A549 (cell line): Measurements from ENCODE around the gene HYAL3. TPM values are rescaled to one million over a fixed set of nuclear protein-coding genes. Genes with fewer than 3 reads are reported as not detected.

Source experiments
- ATAC-seq, 2 experiments: fragments of 200-7000 bp in 1 of 2; fragments of >200 bp in 1 of 2; cut with Nextera tagmentation in 1 of 2; cut with Tn5 transposase in 1 of 2; 3 replicates each; pipeline versions ENCODE4 v1.8.0 to v1.9.1; 2018 to 2020; ENCODE audit warnings: mild to moderate bottlenecking in 1 of 2, moderate library complexity in 1 of 2
- CTCF ChIA-PET: fragments of 300-600 bp; sonication (Branson Sonifier 250); formaldehyde crosslinking; extraction: SDS; loops from one replicate; lab custom pipeline; 2021; ENCODE audit warnings: antibody characterized with exemption, inconsistent platforms; lab: Yijun Ruan, JAX
- POLR2A ChIA-PET: fragments of 350-600 bp; formaldehyde crosslinking; extraction: SDS; loops from one replicate; lab custom pipeline; 2021; ENCODE audit warnings: antibody characterized with exemption, inconsistent platforms; lab: Yijun Ruan, JAX
- DNase-seq, 2 experiments: peaks; one replicate each; pipeline versions ENCODE4 v3.0.0 to v3.0.0-alpha.2; 2011 to 2016; ENCODE audit warnings: low read depth in 1 of 2, low spot score in 1 of 2
- FAIRE-seq: peaks from 2 replicates; lab custom pipeline; 2011; peaks lifted over from hg19 to GRCh38; lab: Jason Lieb, UNC
- H3K27ac ChIP-seq, 2 experiments: fragments of >200 bp; sonication (Bioruptor Twin); formaldehyde crosslinking; 3 replicates each; pipeline ENCODE4 v1.5.1; 2016 to 2017
- H3K4me1 ChIP-seq: fragments of >200 bp; sonication (Bioruptor Twin); formaldehyde crosslinking; 3 replicates; pipeline ENCODE4 v1.6.1; 2016
- H3K4me2 ChIP-seq: fragments of >200 bp; sonication (Bioruptor Twin); formaldehyde crosslinking; 3 replicates; pipeline ENCODE4 v1.6.1; 2016
- H3K4me3 ChIP-seq: fragments of >200 bp; sonication (Bioruptor Twin); formaldehyde crosslinking; 3 replicates; pipeline ENCODE4 v1.5.1; 2016
- H3K9me3 ChIP-seq: fragments of >200 bp; sonication (Bioruptor Twin); formaldehyde crosslinking; 3 replicates; pipeline ENCODE4 v1.6.1; 2016
- BHLHE40 ChIP-seq: IDR thresholded peaks from 2 replicates; pipeline ENCODE4 v1.6.1; 2012; ENCODE audit warnings: low read depth, low read length, inconsistent platforms
- CBX2 ChIP-seq: fragments of 200-600 bp; sonication (generic); IDR thresholded peaks from 2 replicates; pipeline ENCODE4 v1.6.1; 2016; ENCODE audit warnings: low read depth, mild to moderate bottlenecking, borderline replicate concordance
- CBX8 ChIP-seq: fragments of 200-600 bp; sonication (generic); IDR thresholded peaks from 2 replicates; pipeline ENCODE4 v1.6.1; 2016
- ESRRA ChIP-seq: fragments of 150-350 bp; IDR thresholded peaks from 2 replicates; pipeline ENCODE4 v1.6.1; 2014; ENCODE audit warnings: mild to moderate bottlenecking, low read length, borderline replicate concordance
- FOXS1 ChIP-seq: fragments of 250-450 bp; sonication (Bioruptor Pico); IDR thresholded peaks from 2 replicates; pipeline ENCODE4 v1.5.0; 2020; ENCODE audit warnings: mild to moderate bottlenecking, moderate library complexity
- GATA3 ChIP-seq: IDR thresholded peaks from 2 replicates; pipeline ENCODE4 v1.6.1; 2012; ENCODE audit warnings: borderline replicate concordance
- MAFK ChIP-seq: fragments of 450-650 bp; IDR thresholded peaks from 2 replicates; pipeline ENCODE4 v1.6.1; 2014; ENCODE audit not compliant: partially characterized antibody
- MAZ ChIP-seq: fragments of 150-350 bp; IDR thresholded peaks from 2 replicates; pipeline ENCODE4 v1.6.1; 2014; ENCODE audit warnings: antibody characterized with exemption, low read depth, low read length, borderline replicate concordance
- NPAS2 ChIP-seq: fragments of 250-450 bp; sonication (Bioruptor Pico); IDR thresholded peaks from 2 replicates; pipeline ENCODE4 v1.8.0; 2022; ENCODE audit warnings: mild to moderate bottlenecking, moderate library complexity, borderline replicate concordance
- POLR2AphosphoS2 ChIP-seq: conservative IDR thresholded peaks from 2 replicates; pipeline ENCODE4 v1.6.1; 2012; ENCODE audit warnings: low read length, improper control_type of control experiment, inconsistent platforms
- RAD21 ChIP-seq, 2 experiments: fragments of >200 bp in 1 of 2; sonication (Bioruptor Twin) in 1 of 2; formaldehyde crosslinking in 1 of 2; IDR thresholded peaks in 1 of 2; conservative IDR thresholded peaks in 1 of 2; 2 replicates in 1 of 2; 3 replicates in 1 of 2; pipeline ENCODE4 v1.6.1; 2012 to 2018; ENCODE audit warnings: inconsistent platforms in 1 of 2
- RARB ChIP-seq: fragments of 250-450 bp; sonication (Bioruptor Pico); IDR thresholded peaks from 2 replicates; pipeline ENCODE4 v1.8.0; 2021; ENCODE audit warnings: mild to moderate bottlenecking, moderate library complexity
- RCOR1 ChIP-seq: fragments of 150-350 bp; IDR thresholded peaks from 2 replicates; pipeline ENCODE4 v1.6.1; 2014; ENCODE audit warnings: antibody characterized with exemption, low read length, low read depth
- RNF2 ChIP-seq: fragments of 200-600 bp; sonication (generic); IDR thresholded peaks from 2 replicates; pipeline ENCODE4 v1.6.1; 2016; ENCODE audit warnings: low read depth, mild to moderate bottlenecking, antibody characterized with exemption, moderate library complexity, borderline replicate concordance
- SMC3 ChIP-seq: fragments of >200 bp; sonication (Bioruptor Twin); formaldehyde crosslinking; IDR thresholded peaks from 3 replicates; pipeline ENCODE4 v1.6.1; 2018; ENCODE audit warnings: inconsistent platforms
- TFCP2L1 ChIP-seq: fragments of 250-450 bp; sonication (Bioruptor Pico); IDR thresholded peaks from 2 replicates; pipeline ENCODE4 v1.5.0; 2021; ENCODE audit warnings: mild to moderate bottlenecking
- WGBS: methylation state at CpG from one replicate; pipeline ENCODE4 v1.1.6; 2017; ENCODE audit errors: missing lambda C conversion rate; 5-methylcytosine and 5-hydroxymethylcytosine counted together
- polyA plus RNA-seq, 4 experiments: library from polyadenylated mRNA; depleted of rRNA in 3 of 4; stranded (reverse); fragments of >200 nt; fragmentation: RNase III in 1 of 4; extraction: RNeasy Plus Mini Kit Qiagen cat#74134 plus additional on column Dnase treatment in 1 of 4; gene quantifications; 2 replicates in 3 of 4; 3 replicates in 1 of 4; pipeline ENCODE4 v1.2.3, GENCODE V29; 2011 to 2017
- TF ChIP-seq, protein P1 (sequence below): IDR thresholded peaks from 2 replicates; pipeline ENCODE4 v1.6.1; 2012
- TF ChIP-seq, protein P2 (sequence below): fragments of >200 bp; sonication (Bioruptor Twin); formaldehyde crosslinking; IDR thresholded peaks from 3 replicates; pipeline ENCODE4 v1.6.1; 2016
- TF ChIP-seq, protein P3 (sequence below): fragments of >200 bp; sonication (Bioruptor Twin); formaldehyde crosslinking; IDR thresholded peaks from 3 replicates; pipeline ENCODE4 v1.5.1; 2016
- TF ChIP-seq, protein P4 (sequence below): IDR thresholded peaks from 2 replicates; pipeline ENCODE4 v1.6.1; 2012
- TF ChIP-seq, protein P5 (sequence below): fragments of 200-600 bp; sonication (generic); IDR thresholded peaks from 2 replicates; pipeline ENCODE4 v1.6.1; 2016; ENCODE audit warnings: antibody characterized with exemption, mild to moderate bottlenecking, moderate library complexity

Gene HYAL3
- polyA plus RNA-seq, 2 of the 4 experiments (the other 2 are of a cell fraction): 3.0 to 5.0 TPM

DNA sequence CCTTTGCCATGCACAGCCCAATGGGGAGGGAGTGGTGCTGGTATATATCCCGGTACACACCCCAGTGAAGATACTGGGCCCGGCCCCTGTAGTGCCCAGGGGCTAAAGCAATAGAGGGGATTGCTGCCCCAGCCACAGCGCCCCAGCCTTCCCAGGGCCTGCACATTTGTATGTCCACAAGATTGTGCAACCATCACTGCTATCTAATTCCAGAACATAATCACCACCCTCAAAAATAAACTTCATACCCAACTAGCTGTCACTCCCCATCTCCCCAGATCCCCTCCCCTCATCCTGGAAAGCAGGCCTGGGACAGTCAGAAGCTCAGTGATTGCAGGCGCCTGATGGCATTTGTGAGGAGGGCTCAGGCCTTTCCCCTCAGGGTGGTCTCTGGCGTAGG, 49.7 kb downstream of the HYAL3 start:
- FAIRE-seq: no peak
- whole genome bisulfite sequencing: 100% methylated on average over 4 of the region's 5 CpGs
- Histone ChIP-seq H3K9me3 (no peaks in the 10 kb centered on the region), H3K4me2 (no peak overlapping the region), H3K4me3 (no peak overlapping the region), H3K27ac (no peak overlapping the region), H3K4me1 (peaks cover 35% of the 10 kb centered on the region)
- no peak for TF ChIP-seq RARB (CRISPR knock-in tag)
- no peak for TF ChIP-seq TFCP2L1 (CRISPR knock-in tag)
- CTCF ChIA-PET: interaction anchor here (1.0 to 11.2 kb wide), 7 partner anchors 8 to 75 kb away, joined by 4 to 219 read pairs (median 7); partner anchors contain the start of genes GNAI2 and SEMA3B
- POLR2A ChIA-PET: no interaction called here
- no peak for DNase-seq
- no peak for ATAC-seq

DNA sequence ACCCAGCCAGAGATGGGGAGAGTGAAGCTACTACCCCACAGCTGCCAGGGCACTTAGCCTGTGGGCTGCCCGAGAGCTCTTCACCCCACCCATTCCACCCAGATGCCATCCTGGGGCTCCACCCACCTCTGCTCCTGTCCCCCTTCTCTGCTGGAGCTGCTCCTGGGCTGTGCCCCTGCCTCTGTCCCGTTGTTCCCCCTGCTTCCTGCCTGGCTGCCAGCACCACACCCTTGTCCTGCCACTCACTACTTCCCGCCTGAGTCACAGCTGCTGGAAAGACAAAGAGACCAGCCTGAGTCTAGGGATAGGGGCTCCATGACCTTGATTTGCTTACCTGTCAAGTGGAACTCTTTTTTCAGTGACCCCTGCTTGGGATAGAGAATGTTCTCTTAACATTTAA, 50.8 kb downstream of the HYAL3 start:
- TF ChIP-seq RARB (CRISPR knock-in tag) (no peak), BHLHE40 (no peak), RCOR1 (no peak)
- TF ChIP-seq, protein P1, sequence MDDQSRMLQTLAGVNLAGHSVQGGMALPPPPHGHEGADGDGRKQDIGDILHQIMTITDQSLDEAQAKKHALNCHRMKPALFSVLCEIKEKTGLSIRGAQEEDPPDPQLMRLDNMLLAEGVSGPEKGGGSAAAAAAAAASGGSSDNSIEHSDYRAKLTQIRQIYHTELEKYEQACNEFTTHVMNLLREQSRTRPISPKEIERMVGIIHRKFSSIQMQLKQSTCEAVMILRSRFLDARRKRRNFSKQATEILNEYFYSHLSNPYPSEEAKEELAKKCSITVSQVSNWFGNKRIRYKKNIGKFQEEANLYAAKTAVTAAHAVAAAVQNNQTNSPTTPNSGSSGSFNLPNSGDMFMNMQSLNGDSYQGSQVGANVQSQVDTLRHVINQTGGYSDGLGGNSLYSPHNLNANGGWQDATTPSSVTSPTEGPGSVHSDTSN: no peak
- TF ChIP-seq, protein P2, sequence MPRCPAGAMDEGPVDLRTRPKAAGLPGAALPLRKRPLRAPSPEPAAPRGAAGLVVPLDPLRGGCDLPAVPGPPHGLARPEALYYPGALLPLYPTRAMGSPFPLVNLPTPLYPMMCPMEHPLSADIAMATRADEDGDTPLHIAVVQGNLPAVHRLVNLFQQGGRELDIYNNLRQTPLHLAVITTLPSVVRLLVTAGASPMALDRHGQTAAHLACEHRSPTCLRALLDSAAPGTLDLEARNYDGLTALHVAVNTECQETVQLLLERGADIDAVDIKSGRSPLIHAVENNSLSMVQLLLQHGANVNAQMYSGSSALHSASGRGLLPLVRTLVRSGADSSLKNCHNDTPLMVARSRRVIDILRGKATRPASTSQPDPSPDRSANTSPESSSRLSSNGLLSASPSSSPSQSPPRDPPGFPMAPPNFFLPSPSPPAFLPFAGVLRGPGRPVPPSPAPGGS: no peak
- TF ChIP-seq, all 56 proteins: peak for 0
- Histone ChIP-seq H3K9me3 (no peaks in the 10 kb centered on the region), H3K4me3 (no peak overlapping the region), H3K4me2 (peak overlapping the region; percentile 50; the same call in 2 of the 3 replicates), H3K4me1 (peaks cover 35% of the 10 kb centered on the region), H3K27ac (peak overlapping the region; percentile 59 to 82)
- CTCF ChIA-PET: interaction anchor here (1.3 to 11.2 kb wide), 5 partner anchors 11 to 76 kb away, joined by 4 to 219 read pairs (median 22); partner anchors contain the start of gene GNAI2
- FAIRE-seq (no peak), ATAC-seq (no peak), DNase-seq (no peak)
- WGBS: 11% methylated on average over 3 of the region's 3 CpGs
- POLR2A ChIA-PET: no interaction called here

DNA sequence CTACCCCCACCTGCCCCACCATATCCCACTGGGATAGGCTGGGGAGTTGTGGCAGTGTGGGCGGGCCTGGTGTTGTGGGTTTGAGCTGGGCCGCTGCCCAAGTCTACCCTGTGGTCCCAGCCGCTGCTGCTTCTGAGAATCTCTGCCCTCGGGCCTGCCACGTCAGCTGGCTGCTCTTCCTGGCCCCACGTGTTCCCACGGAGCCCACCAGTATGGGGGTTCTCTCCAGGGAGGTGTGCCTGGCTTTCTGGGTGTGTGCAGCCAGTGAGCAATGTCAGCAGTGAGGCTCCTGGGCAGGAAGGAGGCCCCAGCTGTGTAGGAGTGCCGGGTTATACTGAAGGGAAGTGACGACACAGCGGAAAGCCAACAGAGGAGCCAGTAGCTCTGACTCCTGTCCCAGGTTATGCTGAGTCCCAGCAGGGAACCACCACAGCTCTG, 52.7 kb downstream of the HYAL3 start:
- H3K4me2 ChIP-seq: peak overlapping the region; percentile 83
- WGBS: 25% methylated on average over 5 of the region's 10 CpGs
- POLR2A ChIA-PET: interaction anchor here (0.5 to 1.7 kb wide), 11 partner anchors 10 to 346 kb away, joined by 3 to 16 read pairs (median 4); partner anchors contain the start of genes GNAI2, IFRD2 and SEMA3B
- H3K27ac ChIP-seq: peak overlapping the region; percentile 89 to 95
- no peaks in the 10 kb centered on the region for H3K9me3 ChIP-seq
- H3K4me3 ChIP-seq: peak overlapping the region; percentile 41
- TF ChIP-seq FOXS1 (CRISPR knock-in tag) (no peak), RAD21 (conservative IDR thresholded peaks at IDR 0.05 in 1 of 2, IDR thresholded peaks at IDR 0.05 in 1 of 2) (no peak), SMC3 (peak; percentile 10; the same call in 1 of the 3 replicates), RNF2 (no peak), MAFK (peak; percentile 48), POLR2AphosphoS2 (no peak), RCOR1 (no peak), CBX8 (no peak), MAZ (no peak), NPAS2 (CRISPR knock-in tag) (no peak), CBX2 (no peak), RARB (CRISPR knock-in tag) (no peak), GATA3 (peak; percentile 8; the same call in 1 of the 2 replicates), ESRRA (no peak)
- TF ChIP-seq, protein P3, sequence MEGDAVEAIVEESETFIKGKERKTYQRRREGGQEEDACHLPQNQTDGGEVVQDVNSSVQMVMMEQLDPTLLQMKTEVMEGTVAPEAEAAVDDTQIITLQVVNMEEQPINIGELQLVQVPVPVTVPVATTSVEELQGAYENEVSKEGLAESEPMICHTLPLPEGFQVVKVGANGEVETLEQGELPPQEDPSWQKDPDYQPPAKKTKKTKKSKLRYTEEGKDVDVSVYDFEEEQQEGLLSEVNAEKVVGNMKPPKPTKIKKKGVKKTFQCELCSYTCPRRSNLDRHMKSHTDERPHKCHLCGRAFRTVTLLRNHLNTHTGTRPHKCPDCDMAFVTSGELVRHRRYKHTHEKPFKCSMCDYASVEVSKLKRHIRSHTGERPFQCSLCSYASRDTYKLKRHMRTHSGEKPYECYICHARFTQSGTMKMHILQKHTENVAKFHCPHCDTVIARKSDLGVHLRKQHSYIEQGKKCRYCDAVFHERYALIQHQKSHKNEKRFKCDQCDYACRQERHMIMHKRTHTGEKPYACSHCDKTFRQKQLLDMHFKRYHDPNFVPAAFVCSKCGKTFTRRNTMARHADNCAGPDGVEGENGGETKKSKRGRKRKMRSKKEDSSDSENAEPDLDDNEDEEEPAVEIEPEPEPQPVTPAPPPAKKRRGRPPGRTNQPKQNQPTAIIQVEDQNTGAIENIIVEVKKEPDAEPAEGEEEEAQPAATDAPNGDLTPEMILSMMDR: peak; percentile 23; the same call in 1 of the 3 replicates
- TF ChIP-seq, protein P4, sequence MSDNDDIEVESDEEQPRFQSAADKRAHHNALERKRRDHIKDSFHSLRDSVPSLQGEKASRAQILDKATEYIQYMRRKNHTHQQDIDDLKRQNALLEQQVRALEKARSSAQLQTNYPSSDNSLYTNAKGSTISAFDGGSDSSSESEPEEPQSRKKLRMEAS: peak; percentile 48; the same call in 1 of the 2 replicates
- TF ChIP-seq, protein P5, sequence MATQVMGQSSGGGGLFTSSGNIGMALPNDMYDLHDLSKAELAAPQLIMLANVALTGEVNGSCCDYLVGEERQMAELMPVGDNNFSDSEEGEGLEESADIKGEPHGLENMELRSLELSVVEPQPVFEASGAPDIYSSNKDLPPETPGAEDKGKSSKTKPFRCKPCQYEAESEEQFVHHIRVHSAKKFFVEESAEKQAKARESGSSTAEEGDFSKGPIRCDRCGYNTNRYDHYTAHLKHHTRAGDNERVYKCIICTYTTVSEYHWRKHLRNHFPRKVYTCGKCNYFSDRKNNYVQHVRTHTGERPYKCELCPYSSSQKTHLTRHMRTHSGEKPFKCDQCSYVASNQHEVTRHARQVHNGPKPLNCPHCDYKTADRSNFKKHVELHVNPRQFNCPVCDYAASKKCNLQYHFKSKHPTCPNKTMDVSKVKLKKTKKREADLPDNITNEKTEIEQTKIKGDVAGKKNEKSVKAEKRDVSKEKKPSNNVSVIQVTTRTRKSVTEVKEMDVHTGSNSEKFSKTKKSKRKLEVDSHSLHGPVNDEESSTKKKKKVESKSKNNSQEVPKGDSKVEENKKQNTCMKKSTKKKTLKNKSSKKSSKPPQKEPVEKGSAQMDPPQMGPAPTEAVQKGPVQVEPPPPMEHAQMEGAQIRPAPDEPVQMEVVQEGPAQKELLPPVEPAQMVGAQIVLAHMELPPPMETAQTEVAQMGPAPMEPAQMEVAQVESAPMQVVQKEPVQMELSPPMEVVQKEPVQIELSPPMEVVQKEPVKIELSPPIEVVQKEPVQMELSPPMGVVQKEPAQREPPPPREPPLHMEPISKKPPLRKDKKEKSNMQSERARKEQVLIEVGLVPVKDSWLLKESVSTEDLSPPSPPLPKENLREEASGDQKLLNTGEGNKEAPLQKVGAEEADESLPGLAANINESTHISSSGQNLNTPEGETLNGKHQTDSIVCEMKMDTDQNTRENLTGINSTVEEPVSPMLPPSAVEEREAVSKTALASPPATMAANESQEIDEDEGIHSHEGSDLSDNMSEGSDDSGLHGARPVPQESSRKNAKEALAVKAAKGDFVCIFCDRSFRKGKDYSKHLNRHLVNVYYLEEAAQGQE: no peak
- TF ChIP-seq, protein P1: 0 out of 2 replicates have a peak, but pooled peaks have one; percentile 22
- FAIRE-seq (no peak), ATAC-seq (peak; percentile 84 to 85), DNase-seq (peak; percentile 57 to 78)
- H3K4me1 ChIP-seq: peaks cover 35% of the 10 kb centered on the region
- CTCF ChIA-PET: interaction anchor here (0.6 to 11.2 kb wide), 22 partner anchors 9 to 1085 kb away, joined by 3 to 219 read pairs (median 6); partner anchors contain the start of genes GNAI2 and IFRD2
